Activated CD4-positive, alpha-beta T cell treated with anti-CD3 and anti-CD28 coated beads for 24 hours (primary cell): ENCODE data around the gene GH2.
"Not testable (repeated sequence)": the region's sequence is repeated elsewhere in the genome, so short reads cannot be mapped to it uniquely, and the experiment has no call there.

Experiments used
- DNase-seq, 2 donors: peaks; one replicate each; pipeline ENCODE4 v3.0.0-alpha.2; 2020; ENCODE audit warnings: low read depth in 2 of 2

The GH2 gene

DNA sequence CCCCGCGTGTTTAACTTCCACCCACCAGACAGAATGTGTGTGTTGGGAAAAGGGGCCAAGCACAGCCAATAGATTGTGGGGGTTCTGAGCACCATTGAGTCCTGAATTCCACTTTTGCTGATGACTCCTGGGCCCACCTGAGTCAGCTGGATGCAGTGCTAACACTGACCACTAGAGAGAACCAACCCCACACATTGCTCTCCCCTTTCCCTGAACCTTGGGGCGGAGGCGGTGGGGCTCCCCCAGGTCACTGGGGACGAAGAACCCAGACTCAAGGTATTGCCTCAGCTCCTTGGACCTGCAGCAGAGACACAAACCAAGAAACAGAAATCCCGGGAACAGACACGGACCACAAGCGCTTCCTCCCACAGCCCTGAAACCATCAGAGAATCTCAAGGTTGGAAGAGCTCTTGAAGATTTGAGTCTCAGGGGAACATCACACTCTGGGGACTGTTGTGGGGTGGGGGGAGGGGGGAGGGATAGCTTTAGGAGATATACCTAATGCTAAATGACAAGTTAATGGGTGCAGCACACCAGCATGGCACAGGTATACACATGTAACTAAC, 7.6 kb downstream of the GH2 start:
- not testable (repeated sequence) for DNase-seq

DNA sequence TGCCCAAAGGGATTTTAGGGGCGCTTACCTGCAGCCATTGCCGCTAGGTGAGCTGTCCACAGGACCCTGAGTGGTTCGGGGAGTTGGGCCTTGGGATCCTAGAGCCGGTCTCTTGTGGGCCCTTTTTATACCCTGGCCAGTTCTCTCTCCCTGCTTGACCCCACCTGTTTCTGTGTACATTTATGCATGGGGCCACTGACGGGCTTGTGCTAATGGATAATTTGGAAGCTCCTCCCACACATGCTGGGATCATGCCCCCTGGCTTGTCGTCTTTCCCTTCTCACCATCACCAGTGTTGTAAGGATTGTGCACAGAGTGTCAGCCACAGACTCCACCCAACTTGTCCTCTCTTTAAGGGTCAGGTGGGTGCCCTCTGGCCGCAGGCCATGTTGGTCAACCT, 8.2 kb downstream of the GH2 start, which contains the start of gene CSH2:
Gene CSH2 (minus strand): TSS at position 101 of the 400 bp plus-strand sequence. CDS start 63 bp downstream, at position 38.
- not testable (repeated sequence) for DNase-seq

DNA sequence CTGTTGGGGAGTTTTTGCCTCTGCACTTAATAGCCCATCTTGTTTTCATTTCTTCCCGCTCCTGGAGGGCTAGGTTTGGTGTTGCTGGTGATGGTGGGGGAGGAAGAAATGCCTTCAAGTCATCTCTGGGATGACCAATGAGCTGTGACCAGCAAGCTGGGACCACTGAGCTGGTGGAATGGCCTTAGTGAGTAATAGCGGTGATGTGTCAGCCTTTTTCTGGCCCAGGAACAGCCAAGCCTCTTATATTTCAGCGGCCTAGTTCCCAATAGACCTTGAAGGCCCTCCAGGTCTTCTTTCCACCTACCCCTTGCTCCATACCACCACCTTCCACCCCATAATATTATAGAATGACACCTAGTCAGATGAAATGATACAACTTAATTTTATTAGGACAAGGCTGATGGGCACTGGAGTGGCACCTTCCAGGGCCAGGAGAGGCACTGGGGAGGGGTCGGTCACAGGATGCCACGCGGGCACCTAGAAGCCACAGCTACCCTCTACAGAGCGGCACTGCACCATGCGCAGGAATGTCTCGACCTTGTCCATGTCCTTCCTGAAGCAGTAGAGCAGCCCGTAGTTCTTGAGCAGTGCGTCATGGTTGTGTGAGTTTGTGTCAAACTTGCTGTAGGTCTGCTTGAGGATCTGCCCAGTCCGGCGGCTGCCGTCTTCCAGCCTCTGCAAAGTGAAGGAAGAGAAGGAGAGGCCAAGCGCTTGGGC, 9.9 kb downstream of the GH2 start:
- DNase-seq = not testable (repeated sequence)

DNA sequence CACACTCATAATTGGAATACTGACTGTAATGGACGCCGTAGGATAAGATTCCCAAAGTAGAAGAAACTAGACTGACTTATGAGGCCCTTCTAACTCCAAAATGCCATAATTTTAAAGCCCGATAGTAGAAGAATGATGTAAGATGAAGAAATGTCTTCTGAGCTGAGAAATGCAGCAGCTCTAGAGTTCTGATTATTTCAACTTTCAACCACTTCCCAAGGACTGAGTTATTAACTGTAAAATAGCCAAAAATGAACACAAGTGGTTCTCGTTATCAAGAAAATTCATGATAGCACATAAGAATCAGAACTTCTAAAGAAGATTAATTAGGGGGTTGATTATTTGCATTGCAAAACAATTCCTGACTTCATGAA, 11.5 kb downstream of the GH2 start:
- DNase-seq = not testable (repeated sequence)

DNA sequence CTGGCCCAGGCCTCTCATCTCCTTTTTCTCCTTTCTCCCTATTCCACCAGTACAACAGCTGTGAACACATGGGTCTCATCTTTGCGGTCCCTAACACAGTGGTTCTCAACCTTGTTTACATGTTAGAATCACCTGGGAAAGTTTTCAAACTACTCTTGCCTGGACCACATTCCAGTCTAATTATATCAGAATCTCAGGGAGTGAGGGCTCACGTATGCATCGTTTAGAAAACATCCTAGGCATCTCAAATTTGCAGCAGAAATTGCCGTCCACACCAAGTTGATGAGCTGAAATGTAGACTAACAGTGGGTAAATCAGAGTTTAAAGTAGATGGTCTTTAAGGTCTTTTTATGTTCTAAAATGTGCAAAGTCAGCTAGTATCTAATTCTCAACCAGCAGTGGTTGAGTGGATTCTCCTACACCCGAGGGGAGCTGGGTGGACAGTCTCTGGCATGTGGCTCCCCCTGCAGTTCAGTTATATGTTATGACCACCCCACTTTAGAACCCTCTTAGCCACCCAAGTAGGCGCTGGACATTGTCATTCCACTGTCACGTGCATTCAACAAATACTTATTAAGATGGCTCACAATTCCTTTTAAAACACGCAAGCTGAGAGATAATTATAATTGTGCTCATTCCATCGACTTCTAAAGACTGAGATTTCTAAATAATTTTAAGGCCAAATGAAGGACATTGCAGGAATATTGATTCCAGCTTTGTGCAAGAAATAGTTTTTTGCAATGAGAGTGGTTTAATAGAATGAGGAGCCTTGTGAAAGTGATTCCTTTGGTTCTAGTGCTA, 12.1 kb downstream of the GH2 start:
- DNase-seq = not testable (repeated sequence)

DNA sequence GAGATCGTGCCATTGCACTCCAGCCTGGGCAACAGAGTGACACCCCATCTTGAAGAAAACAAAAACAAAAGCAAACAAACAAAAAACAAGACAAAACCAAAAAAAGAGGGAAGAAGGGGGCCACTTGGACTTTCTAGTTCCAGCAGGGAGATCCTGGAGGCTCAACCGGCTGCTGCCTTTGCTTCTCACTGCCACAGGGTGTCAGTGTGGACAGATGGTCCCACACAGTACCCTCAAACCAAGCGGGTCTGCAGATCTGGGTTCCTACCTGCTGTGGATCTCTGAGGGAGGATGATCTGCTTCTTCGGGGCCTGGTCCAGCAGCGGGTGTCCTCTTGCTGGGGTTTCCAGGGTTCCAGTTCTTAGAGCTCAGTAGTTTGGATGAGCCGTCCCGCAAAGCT, 15.1 kb downstream of the GH2 start:
- DNase-seq = not testable (repeated sequence)

DNA sequence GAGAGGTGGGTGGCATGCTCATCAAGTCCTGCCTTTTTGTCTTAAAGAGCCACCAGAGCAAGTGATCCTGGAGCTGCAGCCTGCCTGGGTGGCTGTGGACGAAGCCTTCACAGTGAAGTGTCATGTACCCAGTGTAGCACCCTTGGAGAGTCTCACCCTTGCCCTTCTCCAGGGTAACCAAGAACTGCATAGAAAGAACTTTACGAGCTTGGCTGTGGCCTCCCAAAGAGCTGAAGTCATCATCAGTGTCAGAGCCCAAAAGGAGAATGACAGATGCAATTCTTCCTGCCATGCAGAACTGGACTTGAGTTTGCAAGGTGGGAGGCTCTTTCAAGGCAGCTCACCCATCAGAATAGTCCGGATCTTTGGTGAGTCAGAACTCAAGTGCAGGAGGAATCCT, 22.5 kb downstream of the GH2 start:
- DNase-seq = no peak

DNA sequence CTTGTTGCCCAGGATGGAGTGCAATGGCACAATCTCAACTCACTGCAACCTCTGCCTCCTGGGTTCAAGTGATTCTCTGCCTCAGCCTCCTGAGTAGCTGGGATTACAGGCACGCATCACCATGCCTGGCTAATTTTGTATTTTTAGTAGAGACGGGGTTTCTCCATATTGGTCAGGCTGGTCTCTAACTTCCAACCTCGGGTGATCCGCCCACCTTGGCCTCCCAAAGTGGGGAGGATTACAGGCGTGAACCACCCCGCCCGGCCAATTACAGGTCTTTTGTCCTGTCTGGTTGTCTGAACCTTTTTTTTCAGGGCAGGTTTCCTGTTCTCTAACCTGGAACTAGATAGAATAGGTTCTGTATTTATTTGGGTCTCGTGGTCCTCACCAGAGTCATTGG, 25.3 kb downstream of the GH2 start:
- DNase-seq = not testable (repeated sequence)

DNA sequence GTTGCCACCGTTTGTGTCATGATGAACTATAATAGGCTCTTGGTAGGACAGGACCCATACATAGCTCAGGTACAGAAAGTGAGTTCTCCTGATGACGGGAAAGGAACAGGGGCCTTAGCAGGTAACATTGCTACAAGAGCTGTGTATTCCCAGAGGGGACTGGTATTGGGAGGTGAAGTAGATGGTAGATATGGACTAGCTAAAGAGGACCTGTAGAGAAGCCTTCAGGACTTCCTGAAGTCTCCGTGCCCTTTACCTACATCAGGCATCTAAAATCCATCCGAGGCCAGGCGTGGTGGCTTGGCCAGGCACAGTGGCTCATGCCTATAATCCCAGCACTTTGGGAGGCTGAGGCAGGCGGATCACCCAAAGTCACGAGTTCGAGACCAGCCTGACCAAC, 26.6 kb downstream of the GH2 start:
- no peak for DNase-seq

DNA sequence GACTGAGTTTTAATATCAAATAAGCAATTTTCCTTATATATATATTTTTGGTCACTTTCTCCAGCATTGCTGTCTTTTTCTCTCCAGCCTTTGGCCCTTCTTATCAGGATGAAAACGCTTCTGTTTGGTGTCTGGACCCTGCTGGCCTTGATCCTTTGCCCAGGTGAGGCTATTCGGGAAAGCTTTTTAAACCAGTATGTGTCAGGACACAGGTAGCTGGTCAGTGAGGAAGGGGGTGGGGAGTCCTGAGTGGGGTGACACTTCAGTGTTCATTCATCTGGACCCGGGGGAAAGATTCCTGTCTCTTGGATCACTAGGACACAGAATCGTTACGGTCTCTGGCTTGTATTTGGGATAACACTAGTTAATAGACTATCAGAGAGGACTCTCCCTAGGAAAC, 27.0 kb downstream of the GH2 start:
- DNase-seq = no peak

DNA sequence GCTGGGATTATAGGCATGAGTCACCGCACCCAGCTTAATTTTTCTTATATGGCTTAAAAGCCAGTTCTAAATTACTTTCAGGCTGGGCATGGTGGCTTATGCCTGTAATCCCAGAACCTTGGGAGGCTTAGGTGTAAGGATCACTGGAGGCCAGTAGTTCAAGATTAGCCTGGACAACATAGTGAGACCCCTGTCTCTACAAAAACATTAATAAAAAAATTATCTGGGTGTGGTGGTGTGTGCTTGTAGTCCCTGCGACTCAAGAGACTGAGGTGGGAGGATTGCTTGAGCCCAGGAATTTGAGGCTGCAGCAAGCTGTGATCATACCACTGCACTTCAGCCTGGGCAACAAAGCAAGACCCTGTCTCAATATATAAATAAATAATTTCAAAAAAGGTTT, 28.5 kb downstream of the GH2 start:
- DNase-seq = no peak

DNA sequence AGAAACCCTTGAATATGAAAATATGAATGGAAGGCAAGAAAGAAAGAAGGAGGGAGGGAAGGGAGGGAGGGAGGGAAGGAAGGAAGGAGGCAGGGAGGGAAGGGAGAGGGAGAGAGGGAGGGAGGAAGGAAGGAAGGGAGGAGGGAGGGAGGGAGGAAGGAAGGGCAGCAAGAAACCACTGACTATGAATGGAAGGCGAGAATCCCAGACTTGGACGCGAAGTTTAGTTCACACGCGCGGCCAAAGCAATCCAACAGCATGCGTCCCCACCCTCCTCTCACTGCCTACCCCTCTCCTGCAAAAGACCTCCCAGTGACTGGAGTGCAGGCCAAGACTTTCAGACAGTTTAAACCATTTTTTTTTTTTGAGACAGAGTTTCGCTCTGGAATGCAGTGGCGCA, 31.3 kb downstream of the GH2 start:
- DNase-seq = no peak

DNA sequence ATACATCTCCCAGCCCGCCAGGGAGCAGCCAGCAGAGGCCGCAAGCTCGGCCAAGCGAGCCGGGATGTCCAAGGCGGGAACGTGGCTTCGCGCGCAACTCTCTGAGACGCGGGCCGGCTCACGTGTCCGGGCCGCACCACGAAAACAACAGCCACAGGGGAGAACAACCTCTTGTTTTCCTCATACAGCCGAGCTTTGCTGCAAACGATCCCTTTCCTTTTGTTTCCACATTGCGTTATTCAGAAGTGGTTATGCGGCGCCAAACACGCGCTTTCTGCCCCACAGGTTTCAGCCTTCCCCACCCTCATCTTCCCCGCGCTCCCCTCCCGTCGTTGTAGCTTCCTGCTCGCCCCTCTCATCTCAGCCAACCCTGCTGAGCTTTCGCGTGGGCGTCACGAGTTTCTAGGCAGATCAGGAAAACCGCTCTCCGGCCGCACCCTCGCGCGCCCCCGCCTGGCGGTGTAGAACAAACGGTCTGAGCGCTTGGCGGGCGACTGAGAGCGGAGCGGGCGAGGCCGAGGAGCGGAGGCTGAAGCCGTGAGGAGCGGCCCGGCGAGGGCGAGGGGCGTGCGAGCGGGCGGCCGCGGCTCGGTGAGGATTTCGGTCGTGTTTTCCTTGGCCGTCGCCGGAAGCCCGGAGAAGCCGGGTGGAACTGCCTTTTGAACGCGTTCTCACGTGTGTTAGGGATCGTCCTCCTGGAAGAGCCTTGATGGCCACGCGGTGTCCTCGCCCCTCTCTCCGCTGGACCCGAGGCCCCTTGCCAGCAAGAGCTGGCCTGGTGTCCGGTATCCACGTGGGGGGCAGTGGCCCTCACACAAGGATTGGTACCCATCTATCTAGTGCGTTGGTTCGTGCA, 32.7 kb downstream of the GH2 start:
- peak; percentile 96 to 97 for DNase-seq

DNA sequence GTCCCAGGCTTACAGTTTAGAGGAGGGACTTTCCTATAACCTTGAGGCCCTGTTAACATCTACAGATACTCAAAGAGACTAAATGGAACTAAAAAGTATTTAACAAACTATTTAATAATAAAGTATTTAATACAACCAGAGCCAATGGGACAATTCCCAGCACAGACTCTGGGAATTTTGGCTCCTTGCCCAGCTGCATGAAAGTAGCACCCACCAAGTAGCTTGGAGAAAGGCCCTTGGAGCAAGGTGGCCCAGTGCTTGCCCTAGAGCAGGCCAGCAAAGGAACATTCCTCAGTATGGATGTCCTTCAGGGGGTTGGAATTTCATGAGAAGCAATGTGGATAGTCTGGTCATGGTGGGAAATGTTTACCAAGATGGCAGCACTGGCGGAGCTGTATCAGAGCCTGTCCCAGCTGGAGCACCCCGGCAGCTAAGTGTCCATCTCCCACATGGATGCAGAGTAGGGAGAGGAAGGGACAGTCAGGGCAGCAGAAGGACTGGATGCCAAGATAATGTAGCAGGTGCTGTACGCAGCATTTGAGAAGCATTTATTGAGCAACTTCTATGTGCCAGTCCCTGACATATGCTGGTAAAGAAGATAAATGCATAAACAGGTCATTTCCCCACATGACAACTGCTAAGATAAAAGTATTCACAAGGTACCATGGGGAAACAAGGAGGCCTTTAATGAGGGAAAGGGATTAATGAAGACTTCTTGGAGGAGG, 34.1 kb downstream of the GH2 start:
- DNase-seq = no peak

DNA sequence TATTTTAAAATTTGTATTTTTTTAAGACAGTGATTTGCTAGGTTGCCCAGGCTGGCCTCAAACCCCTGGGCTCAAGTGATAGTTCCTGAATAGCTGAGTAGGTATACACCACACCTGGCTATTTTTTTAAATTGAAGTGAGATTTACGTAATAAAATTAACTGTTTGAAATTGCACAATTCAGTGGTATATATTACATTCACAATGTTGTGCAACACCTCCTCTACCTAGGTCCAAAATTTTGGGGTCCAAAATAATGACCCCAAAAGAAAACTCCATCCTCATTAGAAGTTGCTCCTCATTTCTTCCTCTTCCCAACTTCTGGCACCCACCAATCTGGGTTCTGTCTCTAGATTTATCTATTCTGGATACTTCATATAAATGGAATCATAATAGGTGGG, 36.2 kb downstream of the GH2 start:
- no peak for DNase-seq

DNA sequence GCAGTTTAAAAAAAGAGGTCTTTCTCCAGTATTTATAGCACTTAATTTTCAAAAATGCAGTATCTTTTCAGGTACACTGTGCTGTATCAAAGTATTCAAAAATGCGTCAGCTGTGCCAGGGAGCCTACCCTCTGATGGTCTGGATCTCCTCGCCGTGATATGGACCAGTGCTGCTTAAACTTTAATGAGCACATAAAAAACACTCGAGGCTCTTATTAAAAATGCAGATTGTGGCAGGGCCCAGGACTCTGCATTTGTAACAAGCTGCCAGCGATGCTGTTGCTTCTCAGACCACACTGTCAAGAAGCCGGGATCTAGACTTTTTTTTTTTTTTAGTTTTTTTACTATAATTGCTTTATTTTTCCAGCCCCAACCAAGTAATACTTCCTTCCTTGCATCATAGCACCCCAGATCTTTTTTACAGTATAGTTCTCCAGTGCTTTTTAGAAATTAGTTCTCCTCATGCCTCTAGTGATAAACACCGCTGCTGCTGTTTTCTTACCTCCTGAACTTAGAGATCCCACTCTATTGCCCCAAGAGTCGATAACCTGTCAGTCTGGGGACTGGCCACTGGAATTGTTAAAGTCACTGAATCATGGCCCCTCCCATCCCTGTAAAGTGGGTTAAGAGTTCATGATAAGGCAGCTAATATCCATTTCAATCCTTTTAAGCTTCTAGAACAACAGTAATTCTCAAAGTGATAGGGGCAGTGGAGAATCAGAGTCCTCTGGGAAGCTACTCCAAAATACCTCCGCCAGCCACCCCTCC, 37.6 kb downstream of the GH2 start:
- DNase-seq = no peak

DNA sequence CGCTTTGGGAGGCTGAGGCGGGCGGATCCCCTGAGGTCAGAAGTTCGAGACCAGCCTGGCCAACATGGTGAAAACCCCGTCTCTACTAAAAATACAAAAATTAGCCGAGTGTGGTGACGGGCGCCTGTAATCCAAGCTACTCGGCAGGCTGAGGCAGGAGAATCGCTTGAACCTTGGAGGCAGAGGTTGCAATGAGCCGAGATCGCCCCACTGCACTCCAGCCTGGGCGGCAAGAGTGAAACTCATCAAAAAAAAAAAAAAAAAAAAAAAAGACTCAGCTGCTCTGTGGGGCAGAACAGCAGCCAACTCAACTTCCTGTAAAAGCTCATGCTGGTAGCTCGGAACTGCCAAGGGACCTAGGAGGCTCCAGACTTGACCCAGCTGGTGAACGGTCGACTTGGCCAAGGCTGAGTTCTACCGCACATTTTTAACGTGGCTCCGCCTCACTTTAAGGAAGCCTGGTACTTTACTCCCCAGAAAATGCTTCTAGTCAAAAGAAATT, 38.3 kb downstream of the GH2 start:
- DNase-seq = not testable (repeated sequence)

DNA sequence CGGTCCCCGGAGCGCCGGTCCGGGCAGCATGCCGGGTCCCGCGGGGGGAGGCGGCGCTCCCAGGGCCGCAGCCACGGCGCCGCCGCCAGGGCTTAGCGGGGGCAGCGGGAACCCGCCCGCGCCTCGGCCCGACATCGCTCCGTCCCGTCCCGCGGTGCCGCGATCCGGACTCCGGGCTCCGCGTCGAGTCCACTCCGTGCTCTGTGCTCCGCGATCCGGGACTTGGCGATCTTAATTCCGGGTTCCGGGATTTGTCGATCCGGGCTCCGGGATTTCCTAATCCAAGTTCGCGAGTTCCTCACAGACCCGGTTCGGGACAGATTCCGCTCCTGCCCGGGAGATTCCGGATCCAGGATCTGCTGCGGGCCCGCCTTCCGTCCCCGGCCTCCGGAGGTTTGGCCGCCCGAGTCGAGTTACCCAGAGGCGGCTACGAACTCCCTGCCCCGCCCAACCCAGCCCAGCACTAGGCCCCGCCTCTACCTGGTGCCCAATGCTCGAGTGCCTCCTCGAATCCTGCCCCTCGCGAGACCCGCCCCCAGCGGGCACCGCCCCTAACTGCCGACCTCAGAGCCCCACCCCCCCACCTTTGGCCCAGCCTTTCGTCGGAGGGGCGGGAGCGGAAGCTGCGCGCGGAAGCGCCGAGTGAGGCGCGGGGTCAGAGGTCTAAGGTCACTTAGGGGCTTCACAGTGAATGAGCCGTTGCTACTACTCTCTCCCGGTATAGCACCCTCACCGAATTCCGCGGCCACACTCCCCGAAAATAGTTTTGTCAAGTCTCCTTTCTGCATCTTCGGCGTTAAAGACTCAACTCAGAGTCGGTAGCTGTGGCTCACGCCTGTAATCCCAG, 39.0 kb downstream of the GH2 start, which contains the start of gene SMARCD2:
Gene SMARCD2 (minus strand): TSS at position 146 of the 847 bp plus-strand sequence. CDS start 11 bp downstream, at position 135.
- peak; percentile 98 to 99 for DNase-seq

DNA sequence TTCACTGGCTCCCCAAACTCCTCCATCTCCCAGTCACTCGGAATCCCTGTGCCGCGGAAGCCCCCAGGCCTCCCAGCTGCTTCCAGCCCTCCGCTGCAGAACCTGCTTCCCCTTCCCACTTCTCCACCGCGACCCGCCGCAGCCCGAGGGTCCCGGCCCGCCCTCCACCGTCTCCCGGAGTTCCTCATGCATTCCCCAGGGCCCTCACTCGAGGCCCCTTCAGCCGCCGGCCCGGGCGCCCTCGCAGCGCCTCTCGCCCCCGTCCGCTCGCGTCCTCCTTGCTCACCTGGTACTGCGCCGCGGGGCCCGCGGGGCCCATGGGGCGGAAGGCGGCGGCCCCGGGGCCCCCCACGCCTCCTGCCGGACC, 39.6 kb downstream of the GH2 start:
- DNase-seq = no peak
